ENCODE results near the gene PUDP.
"Not testable (repeated sequence)": the region's sequence is repeated elsewhere in the genome, so short reads cannot be mapped to it uniquely, and the experiment has no call there.

PUDP gene

DNA sequence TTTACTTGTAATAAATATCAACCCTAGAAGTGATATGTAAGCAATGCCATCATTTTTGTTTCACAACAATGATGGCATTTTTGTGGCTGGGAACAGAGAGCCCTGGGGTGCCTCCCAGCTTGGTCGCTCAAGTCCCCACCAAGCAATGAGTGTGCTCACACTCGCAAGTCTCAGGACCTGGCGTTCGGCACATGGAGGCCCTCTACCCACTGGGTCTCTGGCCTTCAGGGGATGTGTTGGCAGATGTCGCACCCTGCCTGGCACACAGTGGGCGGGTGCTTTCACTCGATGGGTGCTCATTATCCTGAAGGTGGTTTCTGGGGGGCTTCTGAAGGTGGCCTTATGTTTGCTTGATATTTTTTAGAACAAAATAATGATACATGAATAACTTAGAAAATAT lies 75.1 kb downstream of the PUDP start:
- DNase-seq: no peak

DNA sequence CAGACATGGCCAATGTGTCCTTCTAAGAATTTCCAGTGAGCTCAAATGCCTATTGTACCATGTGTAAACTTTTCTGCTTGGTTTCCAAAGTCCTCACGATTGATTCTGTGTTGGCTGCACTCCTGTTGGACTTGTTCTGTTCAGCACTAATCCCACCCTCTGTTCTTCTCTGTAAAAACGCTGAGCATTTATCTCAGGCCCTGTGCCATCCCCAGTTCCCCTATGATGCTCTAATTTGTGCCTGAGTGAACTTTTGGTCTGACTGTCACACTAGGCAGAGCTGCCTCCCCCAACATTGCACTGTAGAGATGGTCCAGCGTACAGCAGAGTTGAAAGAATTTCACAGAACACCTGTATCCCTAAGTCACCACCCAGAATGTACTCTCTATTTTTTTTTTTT lies 76.6 kb downstream of the PUDP start:
- DNase-seq: no peak

DNA sequence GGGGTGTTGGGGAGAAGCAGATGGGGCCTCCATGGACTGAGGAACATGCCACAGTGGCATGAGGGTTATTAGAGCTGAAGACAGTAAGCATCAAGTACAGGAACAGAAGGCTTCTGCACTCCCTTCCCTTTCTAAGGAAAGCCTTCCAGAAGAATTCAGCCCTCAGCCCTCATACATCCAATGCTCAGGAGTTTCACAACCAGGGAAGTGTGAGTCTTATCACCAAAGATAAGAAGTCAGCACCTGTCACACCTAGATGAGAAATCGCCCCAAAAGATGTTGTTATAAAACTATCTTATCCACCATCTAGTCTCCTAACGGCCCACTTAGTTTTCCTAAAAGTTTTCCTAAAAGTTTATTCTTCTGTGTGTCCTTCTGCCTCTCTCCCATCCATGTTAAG lies 78.4 kb downstream of the PUDP start:
- DNase-seq: no peak

DNA sequence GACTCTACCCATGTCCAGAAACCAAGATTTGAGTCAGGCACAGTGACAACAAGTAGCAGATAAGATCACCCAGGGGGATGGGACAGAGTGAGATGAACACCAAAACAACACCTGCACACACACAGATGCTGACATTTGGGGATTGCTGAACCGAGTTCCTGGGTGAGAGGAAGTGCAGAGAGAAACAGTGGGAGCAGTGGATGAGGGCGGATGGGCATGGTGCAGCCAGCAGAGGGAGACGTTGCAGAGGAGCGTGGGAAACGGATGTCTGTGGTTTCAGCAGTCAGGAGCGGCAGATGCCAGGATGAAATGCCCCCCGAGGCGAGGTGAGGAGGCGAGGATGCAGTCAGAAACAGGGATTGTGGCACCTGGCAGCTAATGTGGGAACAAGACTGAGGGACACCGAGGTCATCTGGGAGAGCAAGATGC lies 79.0 kb downstream of the PUDP start:
- DNase-seq: peak in 1 of 2 donors; percentile 9

DNA sequence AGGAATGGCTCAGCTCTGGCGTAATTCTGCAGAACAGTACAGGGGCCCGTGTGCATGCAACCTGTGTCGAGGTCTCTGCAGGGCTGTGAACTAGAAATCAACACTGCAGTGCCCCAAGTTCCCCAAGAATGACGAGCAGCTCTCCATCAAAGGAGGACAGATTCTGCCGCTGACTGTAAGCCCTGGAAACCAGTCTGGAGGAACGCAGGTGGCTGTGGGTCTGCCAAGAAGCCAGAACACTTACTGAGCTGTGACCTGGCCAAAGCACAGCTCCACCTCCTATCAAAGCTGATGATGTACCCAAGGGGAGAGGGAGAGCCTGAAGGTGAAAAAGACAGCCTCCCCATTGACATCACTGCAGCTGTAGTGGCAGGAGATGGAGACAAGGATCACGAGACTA lies 80.7 kb downstream of the PUDP start:
- no peak for DNase-seq

DNA sequence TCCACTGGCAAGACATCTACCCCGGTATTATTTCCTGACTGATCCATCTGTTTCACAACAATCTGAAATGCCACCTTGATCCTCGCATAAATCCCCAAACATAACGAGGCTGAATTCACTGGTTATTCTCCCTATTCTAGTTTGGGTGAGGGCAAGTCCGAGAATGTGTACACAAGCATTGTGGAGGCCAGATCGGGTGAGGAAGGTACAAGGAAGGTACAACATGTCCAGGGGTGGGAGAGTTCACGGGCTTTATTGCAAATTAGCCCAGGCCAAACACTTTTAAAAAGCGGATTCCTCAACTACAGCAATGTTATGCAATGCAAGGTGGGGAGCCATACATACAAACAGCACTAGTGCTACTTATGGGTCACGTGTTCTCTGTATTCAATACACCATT lies 82.5 kb downstream of the PUDP start:
- DNase-seq: no peak

DNA sequence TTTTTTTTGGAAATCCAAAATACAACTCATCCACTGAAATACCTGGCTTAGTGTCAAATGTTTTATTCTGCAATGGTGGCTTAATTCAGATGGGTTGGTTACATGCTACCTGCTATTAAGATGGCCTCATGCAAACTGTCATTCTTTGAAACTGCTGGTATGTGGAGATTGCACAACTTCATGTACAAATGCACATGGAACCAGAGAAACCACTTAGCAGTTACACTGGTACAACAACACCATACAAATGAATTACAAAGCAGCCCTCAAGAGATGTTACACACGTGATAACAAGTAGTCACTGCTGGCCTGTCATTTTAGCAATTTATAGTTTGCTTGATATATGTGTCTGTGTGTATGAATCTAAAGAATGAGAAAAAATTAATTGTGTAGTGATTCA lies 85.0 kb downstream of the PUDP start:
- DNase-seq: no peak

DNA sequence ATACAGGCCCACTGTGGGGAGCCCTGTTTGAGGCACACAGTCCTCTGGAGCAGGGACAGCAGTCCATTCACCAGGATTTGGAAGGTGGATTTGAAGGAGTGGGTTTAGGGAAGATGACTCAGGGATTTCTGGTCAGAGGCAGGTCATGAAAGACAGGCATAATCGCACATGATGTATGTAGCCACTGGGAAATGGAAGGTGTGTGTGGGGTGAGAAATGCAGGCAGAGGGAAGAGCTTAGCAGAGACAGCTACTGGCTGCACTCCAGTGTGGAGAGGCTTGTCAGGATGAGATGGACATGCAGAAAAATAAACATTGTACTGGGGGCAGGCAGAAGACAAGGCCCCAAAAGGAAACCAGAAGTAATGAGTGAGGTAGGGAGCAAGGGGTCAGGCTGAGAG lies 85.7 kb downstream of the PUDP start:
- no peak for DNase-seq

DNA sequence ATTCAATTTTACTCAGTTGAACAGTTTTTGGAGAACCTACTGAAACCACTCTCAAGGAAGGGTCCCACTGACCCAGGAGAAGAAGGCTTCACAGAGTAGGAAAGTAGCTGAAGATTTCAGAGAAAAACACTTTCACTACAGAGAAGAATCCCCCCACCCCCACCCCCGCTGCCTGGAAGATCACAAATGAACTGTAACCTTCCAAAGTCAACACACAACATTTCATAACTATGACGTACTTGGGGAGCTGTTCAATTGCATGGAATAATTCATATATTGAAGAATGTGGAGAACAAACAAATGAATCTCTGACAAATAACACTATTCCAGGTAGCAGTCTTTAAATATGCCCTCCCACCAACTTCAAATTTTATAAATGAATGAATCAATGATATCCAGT lies 86.5 kb downstream of the PUDP start:
- DNase-seq: no peak

DNA sequence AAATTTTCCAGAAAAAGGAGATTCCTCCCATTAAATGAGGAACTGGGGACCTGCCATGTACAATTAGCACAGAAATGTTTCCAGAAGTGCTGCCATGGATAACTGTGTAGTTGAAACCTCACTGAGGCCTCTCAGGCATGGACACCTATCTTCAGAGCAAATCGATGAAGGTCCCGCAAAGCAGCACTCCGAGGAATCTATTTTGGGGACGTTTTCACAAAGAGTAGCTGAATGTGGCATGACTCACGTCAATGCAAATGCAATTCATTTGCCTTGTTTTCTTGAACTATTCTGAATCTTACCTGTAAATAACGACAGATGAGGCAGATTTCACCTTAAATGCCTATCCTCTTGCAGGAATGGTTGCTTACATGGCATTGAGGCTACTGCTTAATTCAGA lies 87.5 kb downstream of the PUDP start:
- DNase-seq: no peak

DNA sequence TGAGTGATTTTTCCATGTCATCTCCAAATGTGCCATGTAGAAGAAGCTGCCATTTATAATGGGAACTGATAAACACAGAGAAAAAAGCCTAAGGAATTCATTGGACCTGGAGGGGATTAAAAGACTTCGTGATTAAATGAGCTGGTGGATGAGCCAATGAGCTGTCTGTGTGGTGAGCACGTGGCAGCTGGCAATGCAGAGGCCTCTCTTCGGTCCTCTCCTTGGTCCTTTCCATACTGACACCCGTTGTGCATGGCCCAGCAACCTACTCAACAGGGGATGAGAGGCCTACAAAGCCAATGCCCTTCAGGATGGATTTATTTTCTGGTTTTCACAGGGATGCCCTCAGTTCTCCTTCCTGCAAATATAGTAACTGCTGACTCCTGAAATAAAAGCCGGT lies 88.1 kb downstream of the PUDP start:
- DNase-seq: no peak

DNA sequence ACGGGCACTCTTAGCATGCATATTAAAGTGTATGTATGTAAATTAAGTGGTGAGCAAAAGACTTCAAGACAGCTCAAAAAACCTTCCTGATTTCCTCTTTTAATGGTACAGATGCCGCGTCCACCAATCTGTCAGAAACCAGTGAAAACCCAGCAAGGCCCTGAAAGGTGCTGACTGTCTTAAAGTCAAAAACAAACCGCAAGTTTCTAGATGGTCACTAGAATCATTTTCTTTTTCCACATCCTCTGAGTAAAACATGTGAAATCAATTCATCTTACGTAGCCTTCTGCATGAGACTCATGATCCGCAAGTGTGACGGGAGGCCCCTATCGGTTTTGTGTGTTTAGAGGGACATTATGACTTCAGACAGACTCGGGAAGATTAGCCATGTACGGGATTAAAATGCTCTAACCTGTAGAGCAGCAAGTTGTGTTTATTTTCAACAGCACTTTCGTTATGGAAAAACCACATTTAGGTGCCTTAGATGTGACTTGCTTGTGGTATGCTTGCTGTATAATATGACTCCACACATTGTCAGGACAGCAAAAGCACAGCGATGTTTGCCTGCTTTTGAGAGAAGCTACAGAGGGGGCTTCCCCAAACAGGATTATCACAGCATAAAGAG lies 88.6 kb downstream of the PUDP start:
- peak; percentile 1 to 2 for DNase-seq

DNA sequence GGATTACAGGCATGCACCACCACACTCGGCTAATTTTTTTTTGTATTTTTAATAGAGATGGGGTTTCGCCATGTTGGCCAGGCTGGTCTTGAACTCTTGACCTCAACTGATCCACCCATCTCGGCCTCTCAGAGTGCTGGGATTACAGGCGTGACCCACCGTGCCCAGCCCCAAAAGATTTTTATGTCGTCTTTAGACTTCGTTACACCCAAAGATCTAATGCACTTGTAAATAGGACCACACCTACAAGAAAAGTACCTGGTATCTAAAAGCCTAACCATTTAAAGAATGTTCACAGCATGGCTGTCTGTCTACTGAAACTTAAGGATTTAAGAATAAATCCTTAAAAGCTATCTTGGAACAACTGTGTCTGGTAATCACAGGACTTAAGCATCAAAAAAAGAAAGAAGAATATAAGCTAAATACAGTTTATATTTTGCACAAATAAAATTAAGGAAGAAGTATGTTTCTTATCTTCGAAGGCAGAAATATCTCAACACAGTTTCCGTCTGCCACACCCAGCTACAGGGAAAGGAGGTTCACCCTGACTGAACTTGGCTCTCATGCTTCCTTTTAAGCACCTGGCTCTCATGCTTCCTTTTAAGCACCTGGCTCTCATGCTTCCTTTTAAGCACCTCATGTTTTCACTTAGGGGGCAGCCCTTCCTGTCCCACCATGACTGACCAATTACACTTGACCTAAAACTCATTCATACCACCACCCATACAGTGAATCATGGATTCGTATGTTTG lies 92.4 kb downstream of the PUDP start:
- no peak for DNase-seq

DNA sequence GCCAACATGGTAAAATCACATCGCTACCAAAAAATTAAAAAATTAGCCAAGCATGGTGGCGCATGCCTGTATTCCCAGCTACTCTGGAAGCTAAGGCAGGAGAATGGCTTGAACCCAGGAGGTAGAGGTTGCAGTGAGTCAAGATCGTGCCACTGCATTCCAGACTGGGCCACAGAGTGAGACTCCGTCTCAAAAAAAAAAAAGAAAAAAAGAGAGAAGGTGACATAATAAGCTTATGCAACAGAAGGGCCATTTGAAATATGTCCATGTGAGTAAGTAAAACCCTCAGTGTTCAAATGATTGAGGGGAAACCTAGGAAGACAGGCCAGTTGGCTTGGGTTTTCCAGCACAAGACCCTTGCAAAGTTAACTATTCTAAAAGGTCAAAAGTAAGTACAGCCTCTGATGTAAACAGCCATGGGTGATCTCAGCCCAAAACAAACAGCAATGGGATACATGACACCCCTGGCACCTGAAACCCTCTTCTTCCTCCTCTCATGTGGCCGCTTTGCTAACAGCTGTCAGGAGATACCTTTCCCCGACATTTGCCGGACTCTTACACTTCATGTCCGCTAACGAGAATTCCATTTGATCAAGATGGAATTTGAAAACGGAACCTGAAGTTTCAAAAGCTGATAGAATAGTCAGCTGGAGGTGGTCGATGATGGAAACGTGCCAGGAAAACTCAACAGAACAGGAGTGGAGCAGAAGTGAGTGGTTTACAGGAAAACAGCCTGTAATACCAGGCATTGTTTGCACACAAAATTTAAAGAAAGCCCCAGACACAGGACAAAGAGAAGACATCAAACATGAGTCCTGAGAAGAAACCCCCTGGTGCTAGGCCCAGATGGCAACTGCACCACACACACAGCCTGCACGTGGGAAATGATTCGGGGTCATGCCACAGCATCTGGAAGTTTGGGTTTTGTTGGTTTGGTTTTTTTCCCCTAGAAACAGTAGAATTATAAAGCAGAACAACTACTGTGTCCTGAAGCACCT lies 93.4 kb downstream of the PUDP start:
- DNase-seq: no peak

DNA sequence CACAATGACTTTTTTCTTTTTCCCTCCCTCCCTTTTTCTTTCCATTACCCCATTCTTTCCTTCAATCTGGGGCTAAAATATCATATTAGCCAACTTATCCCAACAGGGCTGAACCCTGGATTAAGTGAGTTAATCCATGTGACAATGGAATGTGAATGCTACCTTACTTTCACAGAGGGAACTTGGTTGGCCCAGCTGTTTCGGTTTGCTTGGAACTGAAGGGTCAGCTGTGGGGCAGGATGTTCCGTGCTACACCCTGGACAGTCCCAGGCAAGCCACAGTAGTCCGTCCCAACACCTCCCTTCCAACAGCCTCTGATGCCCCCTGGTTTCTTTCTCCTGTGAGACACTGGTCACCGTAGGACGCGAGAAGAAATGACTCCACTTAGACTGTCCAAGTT lies 95.4 kb downstream of the PUDP start:
- no peak for DNase-seq

DNA sequence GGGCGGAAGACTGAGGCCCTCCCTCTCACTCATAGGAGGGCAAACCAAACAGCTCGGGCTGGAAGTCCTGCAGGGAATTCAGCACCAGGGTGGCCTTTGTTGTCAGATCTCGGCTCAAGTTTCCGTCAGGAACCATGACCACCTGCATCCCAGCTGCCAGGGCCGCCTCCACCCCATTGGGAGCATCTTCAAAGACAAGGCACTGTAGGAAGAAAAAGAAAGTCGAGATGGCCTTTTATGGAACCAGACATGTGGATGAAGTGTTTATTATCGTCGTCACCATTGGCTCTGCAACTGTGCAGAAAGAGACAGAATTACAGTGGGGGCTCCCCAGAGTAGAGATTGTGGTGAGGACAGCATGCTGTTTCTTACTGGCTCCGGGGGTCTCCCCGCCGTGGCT lies 97.7 kb downstream of the PUDP start:
- DNase-seq: no peak

DNA sequence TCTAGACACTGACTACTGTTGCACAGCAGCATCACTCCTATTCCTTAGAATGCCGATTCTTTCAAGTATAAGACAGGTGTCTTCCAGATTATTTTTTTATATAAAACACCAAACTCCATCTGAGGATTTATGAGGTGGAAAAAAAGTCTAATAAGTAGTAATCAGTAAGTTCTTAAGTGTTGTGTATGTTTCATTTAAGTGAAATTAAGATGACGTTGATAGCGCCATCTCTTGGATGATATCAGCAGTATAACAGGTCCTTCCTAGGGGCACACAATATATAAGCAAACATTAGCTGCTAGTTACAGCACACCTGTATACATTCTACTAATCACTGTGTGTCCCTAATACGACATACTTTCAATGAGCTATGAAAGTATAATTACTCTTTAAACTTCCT lies 100.0 kb downstream of the PUDP start:
- no peak for DNase-seq

DNA sequence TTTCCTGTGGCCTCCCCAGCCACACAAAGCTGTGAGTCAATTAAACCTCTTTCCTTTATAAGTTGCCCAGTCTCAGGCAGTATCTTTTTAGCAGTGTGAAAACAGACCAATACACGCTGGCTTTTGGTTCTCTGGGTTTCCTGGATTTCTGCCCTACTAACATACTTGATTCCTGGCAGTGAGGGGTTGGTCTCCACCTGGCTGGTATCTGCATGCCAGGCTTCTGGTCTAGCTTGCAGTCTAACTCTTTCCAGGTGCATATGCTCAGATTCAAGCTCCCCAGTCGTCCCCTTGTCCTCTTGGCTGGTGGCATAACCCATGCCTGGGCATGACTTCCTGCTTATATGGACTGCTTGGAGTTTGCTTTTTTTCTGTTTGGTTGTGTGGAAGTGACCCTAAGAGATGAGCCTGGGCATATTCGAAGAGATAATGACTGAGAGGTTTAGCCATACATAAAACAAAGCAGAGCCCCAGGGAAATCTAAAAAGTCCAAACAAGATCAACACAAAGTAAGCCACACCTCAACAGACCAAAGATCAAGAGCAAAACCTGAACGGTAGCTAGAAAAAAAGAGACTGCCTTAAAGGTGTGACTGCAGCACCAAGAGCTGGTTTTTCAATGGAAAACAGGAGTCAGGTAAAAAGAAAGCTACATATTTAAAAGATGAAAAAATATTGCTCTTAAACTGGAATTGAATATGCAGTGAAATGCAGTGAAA lies 102.6 kb downstream of the PUDP start:
- DNase-seq: no peak

DNA sequence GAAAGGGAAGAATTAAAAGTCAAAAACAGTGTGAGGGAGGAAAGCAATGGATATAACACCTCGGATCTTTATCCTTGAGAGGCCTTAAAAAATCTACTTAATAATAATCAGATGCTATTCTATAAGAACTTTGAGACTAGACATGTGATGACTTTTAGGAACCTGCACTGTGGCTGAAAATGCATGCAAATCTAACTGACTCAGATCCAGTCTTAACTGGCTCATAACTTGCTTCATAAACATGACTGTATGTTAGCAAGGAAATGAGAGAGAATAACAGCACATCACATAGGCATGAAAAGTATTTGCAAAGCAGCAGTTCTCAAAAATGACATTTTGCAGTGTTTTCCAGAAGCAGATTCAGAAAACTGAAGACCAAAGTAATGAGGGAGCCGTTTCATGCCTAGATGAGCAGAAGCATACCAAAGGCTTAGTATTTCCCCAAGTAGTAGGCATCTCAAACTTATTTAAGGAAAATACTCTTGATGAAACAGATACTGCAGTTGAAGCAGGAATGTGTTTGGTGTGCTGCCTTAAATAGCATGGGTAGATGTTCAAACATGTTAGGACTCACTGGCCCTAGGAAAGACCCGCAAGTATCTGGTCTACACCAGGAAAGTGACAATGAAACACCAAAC lies 104.0 kb downstream of the PUDP start:
- DNase-seq: not testable (repeated sequence)

DNA sequence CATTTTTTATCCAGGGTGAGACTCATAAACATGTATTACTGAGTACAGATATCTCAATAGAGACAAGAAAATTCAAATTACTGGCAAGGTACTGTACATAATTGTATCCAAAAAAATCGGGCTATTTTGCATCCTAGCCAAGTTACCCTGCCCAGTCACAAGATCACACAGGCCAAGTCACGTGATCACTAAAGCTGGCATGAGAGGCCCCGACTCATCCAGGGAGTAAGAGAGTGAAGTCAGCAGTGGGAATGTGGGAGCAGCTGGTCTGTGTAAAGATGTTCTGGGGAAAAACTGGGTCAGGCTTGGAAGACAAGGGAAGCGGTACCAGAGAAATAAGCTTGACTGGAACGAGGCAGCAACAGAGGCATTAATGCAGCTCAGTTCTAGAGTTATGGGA lies 119.7 kb downstream of the PUDP start:
- no peak for DNase-seq

DNA sequence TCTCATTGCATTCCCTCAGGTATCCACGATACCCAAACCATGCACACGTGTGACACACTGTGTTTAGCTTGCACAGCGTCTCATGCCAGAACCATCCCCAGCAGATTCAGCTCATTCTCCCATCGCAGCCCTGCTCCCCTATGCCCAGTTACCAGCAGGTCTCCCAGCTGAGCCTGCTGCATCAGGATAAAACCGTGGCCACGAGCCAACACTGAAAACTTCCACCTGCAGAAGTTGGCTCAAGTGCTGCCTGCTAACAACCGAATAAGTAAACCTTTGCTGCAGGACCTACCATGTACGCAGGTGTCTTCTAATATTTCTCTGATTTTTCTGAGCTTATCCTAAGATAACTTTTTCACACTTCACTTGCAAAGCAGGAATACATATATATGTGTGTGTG lies 120.9 kb downstream of the PUDP start:
- no peak for DNase-seq

DNA sequence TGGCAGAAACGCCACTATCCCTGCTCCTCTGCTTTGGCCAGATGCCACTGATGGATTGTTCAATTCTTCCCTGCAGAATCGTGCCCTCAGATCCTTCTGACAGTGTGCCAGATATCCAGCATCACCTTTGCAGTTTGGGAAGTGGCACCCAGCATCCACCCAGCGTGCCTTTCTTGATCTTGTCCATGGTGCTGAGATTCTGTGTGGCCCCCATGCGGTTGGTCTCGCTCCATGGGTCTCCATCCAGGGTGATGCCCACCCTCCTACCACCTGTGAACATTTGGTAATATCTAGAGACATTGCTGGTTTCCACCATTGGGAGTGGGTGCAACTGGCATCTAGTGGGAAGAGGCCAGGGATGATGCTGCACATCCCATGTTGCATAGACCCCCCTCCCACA lies 121.6 kb downstream of the PUDP start:
- DNase-seq: not testable (repeated sequence)

DNA sequence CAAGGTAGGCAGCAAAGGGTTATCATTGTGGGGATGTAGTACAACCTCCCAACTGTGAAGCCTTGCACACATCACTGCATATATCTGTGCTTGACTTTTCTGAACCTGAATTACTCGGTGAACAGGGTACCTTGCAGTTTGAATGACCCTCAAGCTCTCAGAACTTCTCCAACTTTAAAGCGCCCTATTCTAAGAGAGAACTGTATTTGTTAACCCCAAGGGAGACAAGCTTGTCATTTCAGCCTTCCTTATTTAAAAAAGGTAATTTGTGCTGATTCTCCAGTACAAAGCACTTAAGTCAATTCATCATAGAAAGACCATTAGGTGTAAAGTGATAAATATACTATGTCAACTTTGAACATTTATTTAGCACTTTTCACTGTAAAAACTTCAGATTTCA lies 122.5 kb downstream of the PUDP start:
- no peak for DNase-seq
